PC-3 (cell line): ENCODE measurements around the gene DLG1. TPM values are rescaled to one million over a fixed set of nuclear protein-coding genes. Genes with fewer than 3 reads are reported as not detected.

Experiments used
- ATAC-seq: fragments of 200-7000 bp; cut with Tn5 transposase; 2 replicates; pipeline ENCODE4 v1.9.1; 2020; ENCODE audit warnings: mild to moderate bottlenecking, moderate library complexity
- BruUV-seq: library from RNA; stranded (reverse); fragments of 400-500 nt; replicated peaks from 2 replicates; lab custom pipeline; 2021; lab: Mats Ljungman, UMichigan
- CTCF ChIA-PET: fragments of 300-600 bp; sonication (Branson Sonifier 250); formaldehyde crosslinking; loops from one replicate; lab custom pipeline; 2022; ENCODE audit warnings: antibody characterized with exemption; lab: Charles Lee
- POLR2A ChIA-PET: fragments of 300-600 bp; sonication (Branson Sonifier 250); formaldehyde crosslinking; loops from one replicate; lab custom pipeline; 2022; ENCODE audit warnings: antibody characterized with exemption; ENCODE audit not compliant: unreplicated experiment; lab: Charles Lee
- DNase-seq: peaks from one replicate; pipeline ENCODE4 v3.0.0-alpha.2; 2015
- H2AFZ ChIP-seq: fragments of 300-600 bp; sonication (generic); 2 replicates; pipeline ENCODE4 v1.6.0; 2016; ENCODE audit warnings: antibody characterized with exemption, low read length
- H3F3A ChIP-seq: fragments of 300-600 bp; sonication (generic); one replicate; pipeline ENCODE4 v1.6.0; 2017; ENCODE audit warnings: antibody characterized with exemption, low read length, control low read depth, mild to moderate bottlenecking; ENCODE audit not compliant: unreplicated experiment
- H3K27ac ChIP-seq: fragments of 300-600 bp; sonication (generic); 2 replicates; pipeline ENCODE4 v1.5.1; 2016; ENCODE audit warnings: mild to moderate bottlenecking, low read length
- H3K27me3 ChIP-seq: fragments of 300-600 bp; sonication (generic); 2 replicates; pipeline ENCODE4 v1.6.1; 2016; ENCODE audit warnings: low read length, mixed read lengths
- H3K36me3 ChIP-seq: fragments of 300-600 bp; sonication (generic); 2 replicates; pipeline ENCODE4 v1.6.1; 2016; ENCODE audit warnings: low read depth, mixed run types, low read length, mixed read lengths
- H3K4me1 ChIP-seq: fragments of 300-600 bp; sonication (generic); 2 replicates; pipeline ENCODE4 v1.5.1; 2016; ENCODE audit warnings: low read length; ENCODE audit not compliant: insufficient read depth
- H3K4me2 ChIP-seq: fragments of 300-600 bp; sonication (generic); 2 replicates; pipeline ENCODE4 v1.6.0; 2016; ENCODE audit warnings: low read length
- H3K4me3 ChIP-seq: fragments of 300-600 bp; sonication (generic); 2 replicates; pipeline ENCODE4 v1.5.1; 2016; ENCODE audit warnings: mild to moderate bottlenecking, low read length, mixed read lengths
- H3K79me2 ChIP-seq: fragments of 300-600 bp; sonication (generic); 2 replicates; pipeline ENCODE4 v1.6.1; 2017; ENCODE audit warnings: low read length, mixed read lengths
- H3K9ac ChIP-seq: fragments of 300-600 bp; sonication (generic); 2 replicates; pipeline ENCODE4 v1.6.0; 2016; ENCODE audit warnings: mild to moderate bottlenecking, low read length
- H3K9me2 ChIP-seq: fragments of 300-600 bp; sonication (generic); replicated peaks from 2 replicates; pipeline ENCODE4 v1.6.1; 2016; ENCODE audit warnings: mixed run types, low read length, mixed read lengths
- H3K9me3 ChIP-seq: fragments of 300-600 bp; sonication (generic); 2 replicates; pipeline ENCODE4 v1.6.1; 2016; ENCODE audit warnings: low read length, mixed read lengths
- H4K20me1 ChIP-seq: fragments of 300-600 bp; sonication (generic); 2 replicates; pipeline ENCODE4 v1.6.1; 2016; ENCODE audit warnings: low read length, mixed read lengths
- CTCF ChIP-seq: fragments of 300-600 bp; sonication (generic); conservative IDR thresholded peaks from 2 replicates; pipeline ENCODE4 v1.5.1; 2017; ENCODE audit warnings: antibody characterized with exemption, low read depth, mild to moderate bottlenecking, low read length
- EZH2 ChIP-seq: fragments of 300-600 bp; sonication (generic); IDR thresholded peaks from one replicate; pipeline ENCODE4 v1.6.1; 2017; ENCODE audit warnings: antibody characterized with exemption, mild to moderate bottlenecking, low read length; ENCODE audit not compliant: unreplicated experiment
- EZH2phosphoT487 ChIP-seq: fragments of 300-600 bp; sonication (generic); IDR thresholded peaks from 2 replicates; pipeline ENCODE4 v1.6.1; 2018; ENCODE audit warnings: mild to moderate bottlenecking, antibody characterized with exemption, low read length, borderline replicate concordance
- intact Hi-C: fragments of 100-400 bp; cut with micrococcal nuclease; formaldehyde crosslinking; loops from 2 replicates; pipeline ENCODE4 v1.9.0; 2023
- total RNA-seq: library from RNA; depleted of rRNA; stranded (reverse); fragments of >200 nt; gene quantifications from 2 replicates; pipeline ENCODE4 v1.2.3, GENCODE V29; 2014

Gene DLG1
- total RNA-seq, 1 experiment from 2014 or later = 60.8 TPM

- no peak overlapping the region for H3K9ac ChIP-seq
- BruUV-seq = no TSS peak
- H3K9me2 ChIP-seq = no peaks in the 10 kb centered on the region
- ATAC-seq (no peak), DNase-seq (no peak)
- no peaks in the 10 kb centered on the region for H3K36me3 ChIP-seq
- no peak overlapping the region for H3K4me3 ChIP-seq
- H3K79me2 ChIP-seq = no peaks in the 10 kb centered on the region
- POLR2A ChIA-PET = no interaction called here
- no peaks in the 10 kb centered on the region for H4K20me1 ChIP-seq
- CTCF ChIA-PET = no interaction called here
- no peak overlapping the region for H2AFZ ChIP-seq
- intact Hi-C loops = no loop called here
- H3K4me1 ChIP-seq = no peaks in the 10 kb centered on the region
- no peaks in the 10 kb centered on the region for H3F3A ChIP-seq
- no peak overlapping the region for H3K4me2 ChIP-seq
- H3K27ac ChIP-seq = no peak overlapping the region
- TF ChIP-seq CTCF = no peak
- H3K27me3 ChIP-seq = no peaks in the 10 kb centered on the region
- H3K9me3 ChIP-seq = no peaks in the 10 kb centered on the region
Observed at GRCh38 chr3:196996454-196997265, 301.8 kb downstream of the DLG1 start.

GRCh38 chr3:196995646-196996355, 302.6 kb downstream of the DLG1 start:
- H4K20me1 ChIP-seq = no peaks in the 10 kb centered on the region
- H2AFZ ChIP-seq = no peak overlapping the region
- intact Hi-C loops = no loop called here
- no peaks in the 10 kb centered on the region for H3K4me1 ChIP-seq
- H3K27me3 ChIP-seq = no peaks in the 10 kb centered on the region
- no peaks in the 10 kb centered on the region for H3F3A ChIP-seq
- no peaks in the 10 kb centered on the region for H3K9me3 ChIP-seq
- no peak for ATAC-seq
- H3K36me3 ChIP-seq = no peaks in the 10 kb centered on the region
- ChIA-PET CTCF (no interaction called here), POLR2A (no interaction called here)
- TF ChIP-seq EZH2 = no peak
- no peak for TF ChIP-seq EZH2phosphoT487
- no peak overlapping the region for H3K4me3 ChIP-seq
- no peak for DNase-seq
- H3K27ac ChIP-seq = no peak overlapping the region
- H3K79me2 ChIP-seq = no peaks in the 10 kb centered on the region
- no peaks in the 10 kb centered on the region for H3K9me2 ChIP-seq
- no peak overlapping the region for H3K4me2 ChIP-seq
- no TSS peak for BruUV-seq
- H3K9ac ChIP-seq = no peak overlapping the region

GRCh38 chr3:196995027-196995426, 303.4 kb downstream of the DLG1 start:
- POLR2A ChIA-PET = no interaction called here
- no TSS peak for BruUV-seq

More at GRCh38 chr3:196995027-196995426, 303.4 kb downstream of the DLG1 start:
- H3K27me3 ChIP-seq = no peaks in the 10 kb centered on the region
- no peaks in the 10 kb centered on the region for H4K20me1 ChIP-seq
- H3K27ac ChIP-seq = no peak overlapping the region
- TF ChIP-seq EZH2phosphoT487 (no peak), EZH2 (no peak), CTCF (no peak)
- no peaks in the 10 kb centered on the region for H3K9me2 ChIP-seq
- no peak overlapping the region for H3K4me2 ChIP-seq
- ATAC-seq (no peak), DNase-seq (no peak)
- no peak overlapping the region for H2AFZ ChIP-seq
- no peaks in the 10 kb centered on the region for H3K36me3 ChIP-seq
- CTCF ChIA-PET = no interaction called here
- no peaks in the 10 kb centered on the region for H3F3A ChIP-seq
- intact Hi-C loops = no loop called here
- no peaks in the 10 kb centered on the region for H3K4me1 ChIP-seq
- no peak overlapping the region for H3K9ac ChIP-seq
- H3K4me3 ChIP-seq = no peak overlapping the region
- no peaks in the 10 kb centered on the region for H3K79me2 ChIP-seq
- no peaks in the 10 kb centered on the region for H3K9me3 ChIP-seq
